ENCODE measurements around the gene PXDN. TPM values are rescaled to one million over a fixed set of nuclear protein-coding genes. Genes with fewer than 3 reads are reported as not detected.

PXDN gene
- total RNA-seq, 1 experiment from 2014 or later: 0.25 TPM

DNA sequence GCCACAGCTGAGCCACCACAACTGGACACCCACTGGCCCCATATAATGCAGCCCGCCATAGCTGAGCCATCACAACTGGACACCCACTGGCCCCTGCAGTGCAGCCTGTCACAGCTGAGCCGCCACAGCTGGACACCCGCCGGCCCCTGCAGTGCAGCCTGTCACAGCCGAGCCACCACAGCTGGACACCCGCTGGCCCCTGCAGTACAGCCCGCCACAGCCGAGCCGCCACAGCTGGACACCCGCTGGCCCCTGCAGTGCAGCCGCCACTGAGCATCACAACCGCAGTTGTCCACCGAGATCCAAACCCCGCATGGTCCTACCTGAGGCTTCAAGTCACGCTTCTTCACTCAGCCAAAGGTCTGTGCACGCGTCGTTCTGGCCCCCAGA is 134.2 kb downstream of the PXDN start:
- no peaks in the 10 kb centered on the region for H3K4me1 Mint-ChIP-seq (ENCODE audit: low read depth, unreplicated experiment)
- H3K27me3 ChIP-seq (replicated peaks; ENCODE audit: control insufficient read depth, insufficient read depth, low read length): no peaks in the 10 kb centered on the region
- H3K36me3 ChIP-seq (ENCODE audit: control insufficient read depth, insufficient read depth, low read length): no peaks in the 10 kb centered on the region
- no peak overlapping the region for H3K4me3 Mint-ChIP-seq (ENCODE audit: unreplicated experiment)
- no TSS peak for BruUV-seq (replicated peaks)
- H3K9me3 Mint-ChIP-seq (ENCODE audit: unreplicated experiment): no peaks in the 10 kb centered on the region
- TF ChIP-seq CTCF (IDR thresholded peaks at IDR 0.05; ENCODE audit: insufficient read depth in 1 of 2, low read depth in 1 of 2, low read length in 1 of 2, severe bottlenecking in 1 of 2, unreplicated experiment in 1 of 2): no peak
- intact Hi-C loops (cut with micrococcal nuclease; ENCODE audit: unreplicated experiment): no loop called here
- ChIA-PET CTCF (no interaction called here), POLR2A (no interaction called here)
- no peaks in the 10 kb centered on the region for H3K27me3 Mint-ChIP-seq (ENCODE audit: insufficient read depth, unreplicated experiment)
- no peak overlapping the region for H3K27ac Mint-ChIP-seq (ENCODE audit: unreplicated experiment)
- peak in 1 of 2 experiments; percentile 17 for DNase-seq
- no peaks in the 10 kb centered on the region for H3K36me3 Mint-ChIP-seq (ENCODE audit: insufficient read depth, unreplicated experiment)
- no peak overlapping the region for H3K4me3 ChIP-seq (ENCODE audit: low read depth, low read length)
- no peaks in the 10 kb centered on the region for H3K9me3 ChIP-seq
- H3K4me1 ChIP-seq: no peaks in the 10 kb centered on the region

DNA sequence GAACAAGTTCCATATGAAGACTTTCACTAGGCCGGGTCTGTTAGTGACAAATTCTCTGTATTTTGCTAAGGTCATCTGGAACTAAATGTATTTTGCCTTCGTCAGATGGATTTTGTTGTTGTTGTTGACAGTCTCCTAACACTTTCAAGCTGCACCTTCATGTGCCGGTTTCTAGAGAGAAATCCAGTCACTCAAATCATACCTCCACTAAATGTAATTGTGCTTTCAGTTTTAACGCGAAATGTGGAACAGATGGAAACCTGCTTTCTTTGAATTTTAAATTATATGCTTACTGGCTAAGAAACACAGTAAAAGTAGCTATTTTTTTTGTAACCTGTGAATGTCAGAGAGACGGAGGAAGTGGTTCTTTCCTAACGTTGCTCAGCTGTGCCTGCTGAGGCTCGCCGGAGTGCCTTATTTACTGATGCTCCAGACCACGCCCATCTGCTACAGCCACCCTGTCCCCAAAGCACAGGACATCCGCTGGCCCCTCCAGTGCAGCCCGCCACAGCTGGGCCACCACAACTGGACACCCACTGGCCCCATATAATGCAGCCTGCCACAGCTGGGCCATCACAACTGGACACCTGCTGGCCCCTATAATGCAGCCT is 134.7 kb downstream of the PXDN start:
- Histone ChIP-seq H3K36me3 (ENCODE audit: control insufficient read depth, insufficient read depth, low read length) (no peaks in the 10 kb centered on the region), H3K4me1 (no peaks in the 10 kb centered on the region), H3K9me3 (no peaks in the 10 kb centered on the region), H3K4me3 (ENCODE audit: low read depth, low read length) (no peak overlapping the region), H3K27me3 (replicated peaks; ENCODE audit: control insufficient read depth, insufficient read depth, low read length) (no peaks in the 10 kb centered on the region)
- H3K36me3 Mint-ChIP-seq (ENCODE audit: insufficient read depth, unreplicated experiment): no peaks in the 10 kb centered on the region
- H3K9me3 Mint-ChIP-seq (ENCODE audit: unreplicated experiment): no peaks in the 10 kb centered on the region
- ChIA-PET POLR2A (no interaction called here), CTCF (no interaction called here)
- no peak overlapping the region for H3K27ac Mint-ChIP-seq (ENCODE audit: unreplicated experiment)
- no peaks in the 10 kb centered on the region for H3K4me1 Mint-ChIP-seq (ENCODE audit: low read depth, unreplicated experiment)
- intact Hi-C loops (cut with micrococcal nuclease; ENCODE audit: unreplicated experiment): no loop called here
- H3K4me3 Mint-ChIP-seq (ENCODE audit: unreplicated experiment): no peak overlapping the region
- DNase-seq: no peak
- H3K27me3 Mint-ChIP-seq (ENCODE audit: insufficient read depth, unreplicated experiment): no peaks in the 10 kb centered on the region
- no peak for TF ChIP-seq CTCF (IDR thresholded peaks at IDR 0.05; ENCODE audit: insufficient read depth in 1 of 2, low read depth in 1 of 2, low read length in 1 of 2, severe bottlenecking in 1 of 2, unreplicated experiment in 1 of 2)
- BruUV-seq (replicated peaks): no TSS peak

DNA sequence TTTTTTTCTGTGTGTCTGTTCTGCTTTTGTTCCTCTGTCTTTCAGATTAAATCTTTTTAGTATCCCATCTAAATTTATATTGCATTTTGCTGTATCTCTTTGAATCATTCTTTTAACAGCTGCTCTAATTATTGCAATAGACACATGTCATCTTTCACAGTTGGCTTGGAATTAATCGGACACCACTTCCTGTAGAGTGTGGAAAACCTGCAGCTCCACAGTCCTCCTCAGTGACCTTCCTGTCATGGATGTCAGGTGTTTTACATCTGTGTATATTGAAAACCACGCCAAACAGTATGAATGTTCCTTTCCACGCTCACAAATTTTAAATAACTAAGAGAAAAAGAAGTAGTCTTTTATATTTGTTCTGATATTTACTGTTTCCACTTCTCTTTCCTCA is 135.3 kb downstream of the PXDN start:
- Histone ChIP-seq H3K36me3 (ENCODE audit: control insufficient read depth, insufficient read depth, low read length) (no peaks in the 10 kb centered on the region), H3K4me3 (ENCODE audit: low read depth, low read length) (no peak overlapping the region), H3K4me1 (no peaks in the 10 kb centered on the region), H3K27me3 (replicated peaks; ENCODE audit: control insufficient read depth, insufficient read depth, low read length) (no peaks in the 10 kb centered on the region), H3K9me3 (0 out of 2 replicates have a peak, but pooled peaks cover 2% of the 10 kb centered on the region)
- ChIA-PET CTCF (no interaction called here), POLR2A (no interaction called here)
- no peak overlapping the region for H3K27ac Mint-ChIP-seq (ENCODE audit: unreplicated experiment)
- intact Hi-C loops (cut with micrococcal nuclease; ENCODE audit: unreplicated experiment): no loop called here
- H3K4me3 Mint-ChIP-seq (ENCODE audit: unreplicated experiment): no peak overlapping the region
- TF ChIP-seq CTCF (IDR thresholded peaks at IDR 0.05; ENCODE audit: insufficient read depth in 1 of 2, low read depth in 1 of 2, low read length in 1 of 2, severe bottlenecking in 1 of 2, unreplicated experiment in 1 of 2): no peak
- DNase-seq: no peak
- no peaks in the 10 kb centered on the region for H3K36me3 Mint-ChIP-seq (ENCODE audit: insufficient read depth, unreplicated experiment)
- H3K4me1 Mint-ChIP-seq (ENCODE audit: low read depth, unreplicated experiment): no peaks in the 10 kb centered on the region
- no peaks in the 10 kb centered on the region for H3K9me3 Mint-ChIP-seq (ENCODE audit: unreplicated experiment)
- no peaks in the 10 kb centered on the region for H3K27me3 Mint-ChIP-seq (ENCODE audit: insufficient read depth, unreplicated experiment)
- no TSS peak for BruUV-seq (replicated peaks)
